ENCODE data around the gene WNT7A. TPM values are rescaled to one million over a fixed set of nuclear protein-coding genes. Genes with fewer than 3 reads are reported as not detected.

The WNT7A gene
- total and polyA plus RNA-seq, 4 donors, result not detected

DNA sequence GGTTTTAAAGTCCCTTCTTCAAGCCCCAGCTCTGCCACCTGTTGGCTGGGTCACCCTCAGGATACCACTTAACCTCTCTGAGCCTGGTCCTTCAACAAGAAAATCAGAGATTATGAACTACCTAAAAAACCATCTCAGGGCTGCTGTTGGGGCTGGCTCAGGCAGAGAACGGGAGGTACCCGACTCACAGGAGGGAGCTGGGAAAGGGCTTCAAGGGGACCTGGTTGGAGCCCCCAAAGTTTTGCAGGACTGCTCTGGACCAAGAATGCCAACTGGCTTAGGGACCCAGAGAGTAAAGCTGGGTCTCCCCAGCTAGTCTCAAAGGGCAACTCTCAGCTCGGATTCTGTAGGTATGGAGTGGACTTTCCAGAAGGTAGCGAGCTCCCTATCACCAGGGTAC lies 41.5 kb downstream of the WNT7A start:
- no peak for TF ChIP-seq SP1 (IDR thresholded peaks at IDR 0.05)
- TF ChIP-seq HNF4G (IDR thresholded peaks at IDR 0.05), result no peak
- no peak for TF ChIP-seq TAF1 (conservative IDR thresholded peaks at IDR 0.05)
- Histone ChIP-seq H3K27me3 (ENCODE audit: control insufficient read depth in 4 of 4, insufficient read depth in 4 of 4, low read length in 3 of 4) (peaks cover 0 to 5% (median under 1%) of the 10 kb centered on the region in 4 donors), H3K36me3 (ENCODE audit: control insufficient read depth in 4 of 4, insufficient read depth in 3 of 4, low read depth in 1 of 4, low read length in 3 of 4) (no peaks in the 10 kb centered on the region), H3K4me1 (ENCODE audit: control insufficient read depth in 4 of 4, insufficient read depth in 4 of 4, low read length in 3 of 4) (no peaks in the 10 kb centered on the region), H3K9me3 (ENCODE audit: control insufficient read depth in 4 of 4, low read length in 3 of 4) (no peaks in the 10 kb centered on the region), H3K27ac (ENCODE audit: low read depth in 1 of 2, low read length in 2 of 2) (no peak overlapping the region), H3K9ac (ENCODE audit: low read depth in 1 of 2, low read length in 2 of 2) (no peak overlapping the region), H3K4me3 (ENCODE audit: low read depth in 1 of 3, low read length in 3 of 3) (no peak overlapping the region)
- no peak for DNase-seq (ENCODE audit: low spot score)
- WGBS, result 65% methylated on average over 4 of the region's 4 CpGs

DNA sequence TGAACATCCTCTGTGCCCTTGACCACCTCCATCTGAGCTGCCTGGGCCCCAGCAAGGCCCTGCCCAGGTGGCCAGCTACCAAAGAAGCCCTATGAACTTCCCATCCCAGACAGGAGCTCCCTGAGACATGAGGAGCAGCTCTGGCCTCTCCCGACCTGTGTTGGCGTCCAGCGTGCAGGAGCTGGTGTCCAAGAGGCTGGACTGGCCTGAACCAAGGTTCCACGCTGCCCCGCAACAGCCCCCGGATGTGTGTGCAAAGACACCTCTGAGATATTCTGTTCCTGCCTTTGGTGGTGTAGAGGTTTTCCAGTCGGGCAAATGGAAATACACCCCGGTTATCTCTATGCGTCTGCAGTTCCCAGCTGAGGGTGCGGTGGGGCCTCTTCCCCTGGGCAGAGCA lies 42.1 kb downstream of the WNT7A start:
- 81% methylated on average over 10 of the region's 10 CpGs for WGBS
- no peak for TF ChIP-seq FOXA2 (IDR thresholded peaks at IDR 0.05)
- no peak for TF ChIP-seq EGR1 (IDR thresholded peaks at IDR 0.05; ENCODE audit: low read depth in 2 of 2)
- TF ChIP-seq CTCF (IDR thresholded peaks at IDR 0.05; ENCODE audit: low read depth, low read length, missing input control), result no peak
- TF ChIP-seq NR2F2 (IDR thresholded peaks at IDR 0.05), result no peak
- no peak for TF ChIP-seq MAX (IDR thresholded peaks at IDR 0.05)
- TF ChIP-seq JUND (IDR thresholded peaks at IDR 0.05), result no peak
- no peak for TF ChIP-seq SP1 (IDR thresholded peaks at IDR 0.05)
- DNase-seq (ENCODE audit: low spot score), result no peak
- Histone ChIP-seq H3K27ac (ENCODE audit: low read depth in 1 of 2, low read length in 2 of 2) (no peak overlapping the region), H3K27me3 (ENCODE audit: control insufficient read depth in 4 of 4, insufficient read depth in 4 of 4, low read length in 3 of 4) (peaks cover 0 to 5% (median under 1%) of the 10 kb centered on the region in 4 donors), H3K4me3 (ENCODE audit: low read depth in 1 of 3, low read length in 3 of 3) (no peak overlapping the region), H3K9me3 (ENCODE audit: control insufficient read depth in 4 of 4, low read length in 3 of 4) (no peaks in the 10 kb centered on the region), H3K9ac (ENCODE audit: low read depth in 1 of 2, low read length in 2 of 2) (no peak overlapping the region), H3K36me3 (ENCODE audit: control insufficient read depth in 4 of 4, insufficient read depth in 3 of 4, low read depth in 1 of 4, low read length in 3 of 4) (no peaks in the 10 kb centered on the region), H3K4me1 (ENCODE audit: control insufficient read depth in 4 of 4, insufficient read depth in 4 of 4, low read length in 3 of 4) (no peaks in the 10 kb centered on the region)

GRCh38 chr3:13836658-13837587 lies 42.9 kb downstream of the WNT7A start:
- Histone ChIP-seq H3K9me3 (ENCODE audit: control insufficient read depth in 4 of 4, low read length in 3 of 4) (no peaks in the 10 kb centered on the region), H3K9ac (ENCODE audit: low read depth in 1 of 2, low read length in 2 of 2) (no peak overlapping the region), H3K27ac (ENCODE audit: low read depth in 1 of 2, low read length in 2 of 2) (no peak overlapping the region), H3K4me1 (ENCODE audit: control insufficient read depth in 4 of 4, insufficient read depth in 4 of 4, low read length in 3 of 4) (no peaks in the 10 kb centered on the region), H3K4me3 (ENCODE audit: low read depth in 1 of 3, low read length in 3 of 3) (no peak overlapping the region), H3K27me3 (ENCODE audit: control insufficient read depth in 4 of 4, insufficient read depth in 4 of 4, low read length in 3 of 4) (peaks cover 0 to 5% (median under 1%) of the 10 kb centered on the region in 4 donors), H3K36me3 (ENCODE audit: control insufficient read depth in 4 of 4, insufficient read depth in 3 of 4, low read depth in 1 of 4, low read length in 3 of 4) (no peaks in the 10 kb centered on the region)
- TF ChIP-seq MAX (IDR thresholded peaks at IDR 0.05), result no peak
- TF ChIP-seq CTCF (IDR thresholded peaks at IDR 0.05; ENCODE audit: low read depth, low read length, missing input control), result no peak
- no peak for TF ChIP-seq EGR1 (IDR thresholded peaks at IDR 0.05; ENCODE audit: low read depth in 2 of 2)
- TF ChIP-seq RXRA (IDR thresholded peaks at IDR 0.05), result no peak
- TF ChIP-seq HNF4G (IDR thresholded peaks at IDR 0.05), result no peak
- TF ChIP-seq GABPA (IDR thresholded peaks at IDR 0.05 in 1 of 2, conservative IDR thresholded peaks at IDR 0.05 in 1 of 2), result no peak
- no peak for TF ChIP-seq HNF4A (conservative IDR thresholded peaks at IDR 0.05)
- TF ChIP-seq FOXA2 (IDR thresholded peaks at IDR 0.05), result no peak
- no peak for DNase-seq (ENCODE audit: low spot score)
- WGBS, result 84% methylated on average over 12 of the region's 12 CpGs

Data from liver (tissue), 9 donors.